Islet of Langerhans (tissue), 1 donor: ENCODE data around the gene CERS6.
"Not testable (repeated sequence)": the region's sequence is repeated elsewhere in the genome, so short reads cannot be mapped to it uniquely, and the experiment has no call there.

Source experiments
- FAIRE-seq: peaks from one replicate; lab custom pipeline; 2011; peaks lifted over from hg19 to GRCh38; lab: Jason Lieb, UNC

Gene CERS6

DNA sequence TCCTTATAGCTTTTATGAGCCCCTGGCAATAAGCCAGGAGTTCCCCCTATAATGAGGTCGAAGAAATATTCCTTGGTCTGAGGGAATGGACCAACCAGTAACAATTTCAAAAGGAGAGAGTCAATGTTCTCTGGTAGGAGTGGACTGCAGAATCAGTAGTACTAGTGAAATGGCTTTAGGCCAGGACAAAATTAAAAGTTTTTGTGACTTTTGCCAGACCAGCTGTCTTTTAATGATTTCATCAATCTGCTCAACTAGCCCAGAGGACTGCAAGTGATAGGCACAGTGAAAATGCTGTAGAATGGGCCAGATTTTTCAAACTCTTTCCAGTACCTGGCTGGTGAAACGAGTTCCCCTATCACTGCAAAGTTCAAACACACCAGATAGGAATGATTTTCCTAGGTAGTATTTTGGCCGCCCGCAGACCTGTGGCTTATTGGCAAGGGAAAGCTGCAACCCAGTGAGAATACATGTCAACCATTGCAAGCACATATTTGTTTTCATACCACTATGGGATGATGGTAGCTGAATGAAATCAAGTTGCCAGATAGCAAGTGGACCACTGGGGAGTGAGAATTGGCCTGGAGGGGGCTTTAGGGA, 45.5 kb downstream of the CERS6 start:
- FAIRE-seq, result no peak

DNA sequence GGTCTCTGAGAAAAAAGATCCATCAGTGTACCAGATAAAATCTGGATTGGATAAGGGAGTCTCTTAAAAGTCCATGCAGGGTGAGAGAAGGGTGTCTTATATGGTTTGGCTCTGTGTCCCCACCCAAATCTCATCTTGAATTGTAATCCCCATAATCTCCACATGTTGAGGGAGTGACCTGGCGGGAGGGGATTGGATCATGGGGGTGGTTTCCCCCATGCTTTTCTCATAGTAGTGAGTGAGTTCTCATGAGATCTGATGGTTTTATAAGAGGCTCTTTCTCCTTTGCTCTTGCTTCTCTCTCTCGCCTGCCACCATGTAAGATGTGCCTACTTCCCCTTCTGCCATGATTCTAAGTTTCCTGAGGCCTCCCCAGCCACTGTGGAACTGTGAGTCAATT, 46.8 kb downstream of the CERS6 start:
- not testable (repeated sequence) for FAIRE-seq

DNA sequence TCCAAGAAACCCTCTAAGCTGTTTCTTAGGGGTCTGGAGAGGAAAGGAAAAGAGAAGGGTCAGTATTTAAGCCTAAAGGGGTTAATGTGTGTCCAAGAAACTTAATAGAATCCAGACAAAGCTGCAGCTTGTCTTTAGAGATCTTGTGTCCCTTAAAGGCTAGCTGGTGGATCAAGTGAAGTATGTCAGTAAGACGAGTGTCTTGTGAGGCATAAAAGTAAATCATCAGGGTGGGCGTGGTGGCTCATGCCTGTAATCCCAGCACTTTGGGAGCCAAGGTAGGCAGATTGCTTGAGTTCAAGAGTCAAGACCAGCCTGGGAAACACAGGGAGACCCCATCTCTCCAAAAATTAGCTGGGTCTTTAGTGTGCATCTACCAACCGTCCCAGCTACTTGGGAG, 47.8 kb downstream of the CERS6 start:
- no peak for FAIRE-seq

DNA sequence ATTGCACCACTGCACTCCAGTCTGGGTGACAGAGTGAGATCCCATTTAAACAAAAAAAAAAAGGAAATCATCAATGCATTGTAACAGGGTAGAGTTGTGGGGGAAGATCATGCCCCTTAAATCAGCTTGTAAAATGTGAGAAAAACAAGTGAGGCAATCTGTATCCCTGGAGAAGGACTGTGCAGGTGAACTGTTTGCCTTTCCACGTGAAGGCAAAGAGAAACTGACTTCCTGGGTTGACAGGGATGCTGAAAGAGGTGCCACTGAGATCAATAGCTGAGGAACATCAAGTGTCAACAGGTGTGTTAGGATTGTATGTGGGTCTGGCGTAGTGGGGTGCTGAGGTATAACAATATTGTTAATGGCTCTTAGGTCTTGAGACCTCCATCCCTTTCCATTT, 48.3 kb downstream of the CERS6 start:
- no peak for FAIRE-seq

- peak; percentile 95 for FAIRE-seq
These were observed 54.2 kb downstream of the CERS6 start for GRCh38 chr2:168510125-168510756.

- FAIRE-seq, result no peak
These were observed 58.6 kb downstream of the CERS6 start for GRCh38 chr2:168514692-168515091.

DNA sequence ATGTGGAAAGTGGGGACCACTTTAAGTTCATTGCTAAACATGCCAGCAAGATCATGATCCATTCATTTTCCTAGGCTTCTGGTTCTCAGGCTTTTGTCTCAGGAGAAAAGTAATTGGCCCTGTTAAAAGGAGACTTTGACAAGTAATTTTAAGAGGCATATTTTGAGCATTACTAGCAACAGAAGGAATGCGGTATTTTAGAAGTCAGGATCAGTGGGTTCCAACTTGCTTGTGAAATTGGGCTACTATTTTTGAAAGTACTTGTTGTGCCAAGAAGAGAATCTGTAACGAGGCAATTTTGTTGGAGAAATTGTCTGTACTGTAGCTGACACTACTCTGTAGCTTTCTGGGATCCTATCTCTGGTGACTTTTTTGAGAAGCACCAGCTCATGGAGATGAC, 59.4 kb downstream of the CERS6 start:
- FAIRE-seq, result no peak

DNA sequence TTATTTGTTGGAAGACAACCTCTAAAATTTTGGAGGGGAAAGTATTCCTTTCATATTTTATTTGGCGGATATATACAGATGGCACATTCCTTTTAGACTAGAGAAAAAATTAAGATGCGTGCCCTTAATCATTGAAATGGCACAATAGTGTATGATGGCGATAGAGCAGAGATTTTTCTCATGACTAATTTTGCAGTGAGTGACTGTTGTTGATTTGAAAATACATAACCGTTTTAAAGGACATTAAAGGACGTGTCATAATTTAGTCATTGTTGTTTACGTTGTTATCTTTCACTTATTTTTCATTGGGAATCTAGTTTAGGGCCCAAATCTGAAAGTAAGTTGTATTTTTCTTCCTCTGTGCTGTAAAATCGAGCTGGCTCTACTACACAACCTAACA, 61.7 kb downstream of the CERS6 start:
- FAIRE-seq, result no peak

- no peak for FAIRE-seq
These were observed 62.5 kb downstream of the CERS6 start for GRCh38 chr2:168518555-168519066.

GRCh38 chr2:168519534-168520308, 63.6 kb downstream of the CERS6 start:
- FAIRE-seq, result peak; percentile 9

DNA sequence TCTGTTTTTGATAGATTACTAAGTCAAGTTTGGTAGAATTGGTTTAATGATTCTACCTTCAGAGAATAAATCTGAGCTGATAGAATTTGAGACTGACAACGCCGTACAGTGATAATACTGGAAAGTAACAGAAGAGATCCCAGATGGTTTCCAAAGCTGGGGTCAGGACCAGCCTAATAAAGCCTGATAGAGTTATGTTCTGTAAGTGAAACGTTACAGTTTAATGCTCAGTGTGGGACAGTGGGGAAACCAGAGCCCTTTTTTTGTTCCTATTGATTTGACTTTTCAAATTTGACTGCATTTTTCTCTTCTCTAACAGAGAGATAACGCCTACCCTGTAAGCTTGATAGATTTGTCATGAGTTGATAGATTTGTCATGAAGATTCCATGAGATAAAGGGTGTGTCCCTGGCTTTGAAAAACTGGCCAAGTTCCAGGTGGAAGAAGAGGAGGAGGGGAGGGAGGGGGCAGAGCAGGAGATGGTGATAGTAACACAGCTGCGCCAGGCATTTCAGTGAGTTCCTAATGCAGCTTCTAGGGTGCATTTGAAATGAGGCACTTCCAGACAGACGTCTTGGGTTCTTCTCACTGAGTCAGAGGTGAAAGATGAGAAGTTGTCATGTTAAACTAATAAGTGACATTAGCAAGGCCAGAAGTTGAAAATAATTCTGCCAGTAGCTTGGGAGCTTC, 65.1 kb downstream of the CERS6 start:
- no peak for FAIRE-seq

GRCh38 chr2:168522446-168522845, 66.4 kb downstream of the CERS6 start:
- no peak for FAIRE-seq

DNA sequence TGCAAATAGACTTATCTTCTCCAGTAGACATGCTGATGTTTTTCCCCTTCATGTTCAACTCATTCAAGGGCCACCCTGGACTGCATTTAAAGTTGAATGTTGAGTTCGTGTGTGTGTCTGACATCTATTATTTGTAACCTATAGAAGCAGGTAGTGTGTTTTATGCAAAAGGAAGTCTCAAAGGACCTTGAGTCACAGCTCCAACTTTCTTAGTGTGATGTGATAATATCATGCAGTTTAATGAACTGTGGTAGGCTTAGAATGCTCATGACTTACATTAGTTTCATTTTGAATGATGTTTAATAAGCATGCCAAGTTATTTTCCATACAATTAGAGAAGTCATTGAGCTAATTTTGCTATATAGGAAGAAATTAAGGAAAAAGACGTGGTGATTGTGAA, 67.9 kb downstream of the CERS6 start:
- no peak for FAIRE-seq

DNA sequence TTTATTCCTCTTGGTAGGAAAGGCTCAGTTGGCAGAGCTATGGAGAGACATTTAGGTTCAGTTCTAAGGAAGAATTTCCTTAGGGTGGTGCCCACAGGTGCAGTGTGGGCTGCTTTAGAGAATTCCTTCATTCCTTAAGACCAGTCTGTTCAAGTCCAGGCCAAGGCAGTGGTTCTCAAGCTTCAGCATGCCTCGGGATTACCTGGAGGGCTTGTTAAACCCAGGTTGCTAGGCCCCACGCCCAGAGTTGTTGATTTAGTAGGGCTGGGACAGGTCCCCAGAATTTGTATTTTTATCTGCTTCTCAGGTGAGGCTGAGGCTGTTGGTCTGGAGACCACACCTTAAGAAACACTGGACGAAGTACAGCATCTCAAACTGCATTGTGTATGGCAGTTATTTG, 68.9 kb downstream of the CERS6 start:
- no peak for FAIRE-seq

GRCh38 chr2:168525716-168526446, 69.8 kb downstream of the CERS6 start:
- FAIRE-seq, result no peak

DNA sequence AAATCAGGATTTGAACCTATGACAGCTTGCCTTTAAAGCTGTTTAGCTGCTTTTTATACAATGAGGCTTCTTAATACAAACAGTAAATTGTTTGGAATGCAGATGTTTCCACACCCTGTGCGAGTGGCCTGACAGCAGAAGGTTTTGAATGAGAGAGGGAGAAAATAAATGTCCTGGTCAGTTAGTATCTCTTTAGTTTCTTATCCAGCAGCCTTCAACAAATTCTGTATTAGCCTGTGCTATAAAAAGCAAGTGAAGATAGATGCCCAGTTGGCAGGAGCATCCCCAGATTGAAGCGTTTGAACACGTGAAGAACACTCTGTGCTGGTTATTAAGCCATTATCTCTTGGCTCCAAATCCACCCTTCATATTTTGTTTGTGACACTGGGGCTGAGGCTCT, 70.6 kb downstream of the CERS6 start:
- FAIRE-seq, result no peak

DNA sequence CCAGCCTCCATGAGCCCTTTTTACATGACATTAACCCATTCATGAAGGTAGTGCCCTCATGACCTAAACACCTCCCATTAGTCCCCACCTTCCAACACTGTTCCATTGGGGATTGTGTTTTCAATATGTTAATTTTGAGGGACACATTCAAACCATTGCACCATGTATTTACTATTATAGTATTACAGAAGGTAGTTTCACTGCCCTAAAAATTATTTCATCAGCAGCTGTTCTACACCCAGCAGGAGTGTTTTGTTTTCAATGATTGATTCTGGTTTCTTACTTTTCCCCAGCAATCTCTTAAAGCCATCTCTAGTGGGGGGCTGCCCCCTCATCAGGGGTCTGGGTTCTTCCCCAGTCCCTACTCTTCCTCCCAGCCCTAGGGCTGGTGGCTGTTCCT, 71.9 kb downstream of the CERS6 start:
- FAIRE-seq, result no peak

- FAIRE-seq, result no peak
These were observed 72.4 kb downstream of the CERS6 start for GRCh38 chr2:168528469-168528868.

GRCh38 chr2:168529054-168529833, 73.2 kb downstream of the CERS6 start:
- FAIRE-seq, result no peak

GRCh38 chr2:168529900-168530561, 74.0 kb downstream of the CERS6 start:
- no peak for FAIRE-seq
